Measurements from ENCODE around the gene RBMXL3. TPM values are rescaled to one million over a fixed set of nuclear protein-coding genes. Genes with fewer than 3 reads are reported as not detected.

The RBMXL3 gene
- total and polyA plus RNA-seq, 10 of the 15 experiments (the other 5 are each of a cell fraction or from before 2014, with no cell fraction given): not detected

GRCh38 chrX:115147220-115147619, 42.0 kb upstream of the RBMXL3 start:
- no peaks in the 10 kb centered on the region for H3K36me3 ChIP-seq (ENCODE audit: control insufficient read depth in 2 of 2, insufficient read depth in 2 of 2, low read length in 1 of 2)
- no peak for TF ChIP-seq PAX8 (IDR thresholded peaks at IDR 0.05)
- TF ChIP-seq EP300 (IDR thresholded peaks at IDR 0.05; ENCODE audit: borderline replicate concordance in 1 of 2, control insufficient read depth in 1 of 2, low read depth in 2 of 2, low read length in 2 of 2): no peak
- TF ChIP-seq CREB1 (IDR thresholded peaks at IDR 0.05; ENCODE audit: low read depth): no peak
- TF ChIP-seq RELA (IDR thresholded peaks at IDR 0.05; ENCODE audit: borderline replicate concordance, partially characterized antibody): no peak
- TF ChIP-seq MTA2 (IDR thresholded peaks at IDR 0.05; ENCODE audit: low read depth): no peak
- no peak for TF ChIP-seq REST (IDR thresholded peaks at IDR 0.05; ENCODE audit: low read depth, low read length)
- no peak for TF ChIP-seq ATF7 (IDR thresholded peaks at IDR 0.05; ENCODE audit: low read depth)
- TF ChIP-seq FOXM1 (IDR thresholded peaks at IDR 0.05; ENCODE audit: low read depth, low read length): no peak
- no peak for TF ChIP-seq SMAD1 (IDR thresholded peaks at IDR 0.05; ENCODE audit: low read depth, partially characterized antibody)
- no peak for TF ChIP-seq NFIC (IDR thresholded peaks at IDR 0.05; ENCODE audit: low read depth, low read length)
- TF ChIP-seq CTCF (IDR thresholded peaks at IDR 0.05 in 2 of 3, conservative IDR thresholded peaks at IDR 0.05 in 1 of 3; ENCODE audit: control insufficient read depth in 2 of 3, extremely low read depth in 1 of 3, insufficient read depth in 1 of 3, low read depth in 3 of 3, low read length in 3 of 3): peak in 2 of 3 experiments; percentile 31 to 44; a peak in 4 of 6 replicates
- peak; percentile 29; the same call in 1 of the 2 replicates for TF ChIP-seq SMC3 (IDR thresholded peaks at IDR 0.05; ENCODE audit: borderline replicate concordance, low read length)
- TF ChIP-seq CBFB (IDR thresholded peaks at IDR 0.05; ENCODE audit: low read depth): no peak
- no peak for TF ChIP-seq WRNIP1 (IDR thresholded peaks at IDR 0.05; ENCODE audit: borderline replicate concordance, low read depth, low read length)
- TF ChIP-seq RAD21 (IDR thresholded peaks at IDR 0.05; ENCODE audit: insufficient read depth, low read depth, low read length): peak; percentile 40
- BruUV-seq (replicated peaks): no TSS peak
- ChIA-PET RAD21 (ENCODE audit: unreplicated experiment) (interaction anchor here (1.2 kb wide), 1 partner anchor 11 kb away, joined by 3 read pairs; no protein-coding TSS in a partner anchor), CTCF (interaction anchor here (0.7 to 1.9 kb wide), 5 partner anchors 9 to 535 kb away, joined by 3 to 11 read pairs (median 3); no protein-coding TSS in a partner anchor), SMC1A (ENCODE audit: uncharacterized antibody, unreplicated experiment) (interaction anchor here (0.9 kb wide), 1 partner anchor 521 kb away, joined by 3 read pairs; no protein-coding TSS in a partner anchor), POLR2A (no interaction called here)
- no peaks in the 10 kb centered on the region for H3K9me3 ChIP-seq (replicated peaks; ENCODE audit: control insufficient read depth, insufficient read depth, low read length)
- intact Hi-C loops (cut with micrococcal nuclease; ENCODE audit: unreplicated experiment) (loop anchor here (5.0 kb wide), 1 partner anchor 535 kb away; no protein-coding TSS in a partner anchor), in situ Hi-C loops (cut with MboI) (loop anchor here (10.0 kb wide), 1 partner anchor 532 kb away; no protein-coding TSS in a partner anchor)
- H3K79me2 ChIP-seq (ENCODE audit: control insufficient read depth, insufficient read depth, low read length): no peaks in the 10 kb centered on the region
- H4K20me1 ChIP-seq (ENCODE audit: control insufficient read depth, insufficient read depth): no peaks in the 10 kb centered on the region
- H3K4me2 ChIP-seq (ENCODE audit: control insufficient read depth, insufficient read depth): no peak overlapping the region
- no peak for DNase-seq (ENCODE audit: low read depth, low spot score)
- no peaks in the 10 kb centered on the region for H3K4me1 ChIP-seq (ENCODE audit: control insufficient read depth, insufficient read depth, low read length)
- H3K9ac ChIP-seq (ENCODE audit: control insufficient read depth, insufficient read depth, low read length): no peak overlapping the region
- 86% methylated on average over 1 of the region's 1 CpG for WGBS (ENCODE audit: insufficient coverage, insufficient replicate concordance, low lambda C conversion rate, missing lambda C conversion rate)
- no peaks in the 10 kb centered on the region for H3K27me3 ChIP-seq (replicated peaks in 1 of 2; ENCODE audit: control insufficient read depth in 2 of 2, insufficient read depth in 2 of 2, low read length in 1 of 2)
- no peak overlapping the region for H2AFZ ChIP-seq (ENCODE audit: control insufficient read depth, low read depth, low read length)
- H3K4me3 ChIP-seq: no peak overlapping the region
- no peak for ATAC-seq
- H3K27ac ChIP-seq (ENCODE audit: control insufficient read depth, insufficient read depth): no peak overlapping the region
- FAIRE-seq: no peak

Data from GM12878 (cell line).